Prostate gland (tissue), 2 donors: ENCODE data around the gene ADD1. TPM values are rescaled to one million over a fixed set of nuclear protein-coding genes. Genes with fewer than 3 reads are reported as not detected.

Experiments used
- DNase-seq: peaks from one replicate; pipeline ENCODE4 v3.0.0-alpha.2; 2019; ENCODE audit warnings: low spot score
- H3K27ac ChIP-seq, 2 donors: fragments of 200-600 bp; sonication (generic); 2 replicates each; pipeline ENCODE4 v1.5.1; 2017 to 2019
- H3K27me3 ChIP-seq: fragments of 200-600 bp; sonication (generic); replicated peaks from 2 replicates; pipeline ENCODE4 v1.5.1; 2019; ENCODE audit not compliant: insufficient read depth
- H3K36me3 ChIP-seq, 2 donors: fragments of 200-600 bp; sonication (generic); 1 replicate in 1 of 2; 2 replicates in 1 of 2; pipeline versions ENCODE4 v1.5.1 to v1.8.1; 2017 to 2019
- H3K4me1 ChIP-seq: fragments of 200-600 bp; sonication (generic); replicated peaks from 2 replicates; pipeline ENCODE4 v1.5.1; 2019
- H3K4me3 ChIP-seq, 2 donors: fragments of 200-600 bp; sonication (generic); 2 replicates each; pipeline ENCODE4 v1.5.1; 2017 to 2019
- H3K9me3 ChIP-seq: fragments of 200-600 bp; sonication (generic); 2 replicates; pipeline ENCODE4 v1.5.1; 2017
- POLR2A ChIP-seq: fragments of 450-650 bp; IDR thresholded peaks from one replicate; pipeline ENCODE4 v1.6.1; 2016; ENCODE audit warnings: antibody characterized with exemption, mild to moderate bottlenecking
- POLR2AphosphoS5 ChIP-seq: sonication (generic); formaldehyde crosslinking; IDR thresholded peaks from one replicate; pipeline ENCODE4 v1.6.1; 2017; ENCODE audit warnings: antibody characterized with exemption
- WGBS: methylation state at CpG from one replicate; pipeline ENCODE4 v1.1.5; 2018; 5-methylcytosine and 5-hydroxymethylcytosine counted together
- intact Hi-C: fragments of 100-400 bp; cut with DNase I; formaldehyde crosslinking; loops from one replicate; pipeline ENCODE4 v1.14.2; 2022
- total RNA-seq, 2 donors: library from RNA; depleted of rRNA; stranded (reverse); fragments of >200 nt; gene quantifications; one replicate each; pipeline ENCODE4 v1.1.0, GENCODE V29; 2016
- TF ChIP-seq, protein P1 (sequence below), 4 experiments: fragments of 200-600 bp in 2 of 4; fragments of 450-650 bp in 2 of 4; sonication (generic) in 2 of 4; IDR thresholded peaks; 1 replicate in 3 of 4; 2 replicates in 1 of 4; pipeline ENCODE4 v1.5.1; 2016 to 2019; ENCODE audit warnings: antibody characterized with exemption in 4 of 4, mild to moderate bottlenecking in 2 of 4, moderate library complexity in 2 of 4

Gene ADD1
- total RNA-seq, 2 donors from 2014 or later: 164 to 321 TPM

DNA sequence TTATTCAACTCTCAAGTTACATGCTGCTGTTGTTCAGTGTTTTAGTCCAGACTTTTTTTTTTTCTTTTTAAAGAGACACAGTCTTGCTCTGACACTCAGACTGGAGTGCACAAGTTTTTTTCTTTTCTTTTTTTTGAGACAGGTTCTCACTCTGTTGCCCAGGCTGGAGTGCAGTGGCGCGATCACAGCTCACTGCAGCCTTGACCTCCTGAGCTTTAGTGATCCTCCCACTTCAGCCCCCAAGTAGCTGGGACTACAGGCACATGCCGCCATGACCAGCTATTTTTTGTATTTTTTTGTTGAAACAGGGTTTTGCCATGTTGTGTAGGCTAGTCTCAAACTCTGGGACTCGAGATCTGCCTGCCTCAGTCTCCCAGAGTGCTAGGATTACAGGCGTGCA is 11.9 kb downstream of the ADD1 start:
- no peaks in the 10 kb centered on the region for H3K27me3 ChIP-seq
- no peak for DNase-seq
- TF ChIP-seq POLR2A (no peak), POLR2AphosphoS5 (no peak)
- TF ChIP-seq, protein P1, sequence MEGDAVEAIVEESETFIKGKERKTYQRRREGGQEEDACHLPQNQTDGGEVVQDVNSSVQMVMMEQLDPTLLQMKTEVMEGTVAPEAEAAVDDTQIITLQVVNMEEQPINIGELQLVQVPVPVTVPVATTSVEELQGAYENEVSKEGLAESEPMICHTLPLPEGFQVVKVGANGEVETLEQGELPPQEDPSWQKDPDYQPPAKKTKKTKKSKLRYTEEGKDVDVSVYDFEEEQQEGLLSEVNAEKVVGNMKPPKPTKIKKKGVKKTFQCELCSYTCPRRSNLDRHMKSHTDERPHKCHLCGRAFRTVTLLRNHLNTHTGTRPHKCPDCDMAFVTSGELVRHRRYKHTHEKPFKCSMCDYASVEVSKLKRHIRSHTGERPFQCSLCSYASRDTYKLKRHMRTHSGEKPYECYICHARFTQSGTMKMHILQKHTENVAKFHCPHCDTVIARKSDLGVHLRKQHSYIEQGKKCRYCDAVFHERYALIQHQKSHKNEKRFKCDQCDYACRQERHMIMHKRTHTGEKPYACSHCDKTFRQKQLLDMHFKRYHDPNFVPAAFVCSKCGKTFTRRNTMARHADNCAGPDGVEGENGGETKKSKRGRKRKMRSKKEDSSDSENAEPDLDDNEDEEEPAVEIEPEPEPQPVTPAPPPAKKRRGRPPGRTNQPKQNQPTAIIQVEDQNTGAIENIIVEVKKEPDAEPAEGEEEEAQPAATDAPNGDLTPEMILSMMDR (IDR thresholded peaks at IDR 0.05): no peak

DNA sequence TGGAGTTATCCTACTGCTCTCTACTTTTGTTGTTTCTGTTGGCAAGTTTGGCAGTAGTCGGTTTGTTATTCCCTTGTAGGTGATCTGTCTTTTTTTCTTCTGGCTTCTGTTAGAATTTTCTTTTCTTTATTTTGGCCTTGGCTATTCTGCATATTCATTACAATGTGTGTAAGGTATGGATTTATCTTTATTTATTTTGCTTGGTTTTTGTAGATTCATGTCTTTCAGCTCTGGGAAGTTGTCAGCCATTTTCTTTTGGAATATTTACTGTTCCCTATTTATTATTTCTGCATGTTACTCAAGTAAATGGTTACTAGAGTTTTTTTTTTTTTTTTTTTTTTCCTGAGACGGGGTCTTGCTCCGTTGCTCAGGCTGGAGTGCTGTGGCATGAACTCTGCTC is 12.6 kb downstream of the ADD1 start:
- H3K4me1 ChIP-seq: peaks cover 8% of the 10 kb centered on the region

More for the DNA sequence above, 11.9 kb downstream of the ADD1 start:
- H3K4me1 ChIP-seq: peaks cover 2% of the 10 kb centered on the region
- H3K36me3 ChIP-seq: no peaks in the 10 kb centered on the region
- intact Hi-C loops: no loop called here
- 96% methylated on average over 5 of the region's 5 CpGs for WGBS
- H3K9me3 ChIP-seq: no peaks in the 10 kb centered on the region
- H3K27ac ChIP-seq: no peak overlapping the region
- H3K4me3 ChIP-seq: no peak overlapping the region

DNA sequence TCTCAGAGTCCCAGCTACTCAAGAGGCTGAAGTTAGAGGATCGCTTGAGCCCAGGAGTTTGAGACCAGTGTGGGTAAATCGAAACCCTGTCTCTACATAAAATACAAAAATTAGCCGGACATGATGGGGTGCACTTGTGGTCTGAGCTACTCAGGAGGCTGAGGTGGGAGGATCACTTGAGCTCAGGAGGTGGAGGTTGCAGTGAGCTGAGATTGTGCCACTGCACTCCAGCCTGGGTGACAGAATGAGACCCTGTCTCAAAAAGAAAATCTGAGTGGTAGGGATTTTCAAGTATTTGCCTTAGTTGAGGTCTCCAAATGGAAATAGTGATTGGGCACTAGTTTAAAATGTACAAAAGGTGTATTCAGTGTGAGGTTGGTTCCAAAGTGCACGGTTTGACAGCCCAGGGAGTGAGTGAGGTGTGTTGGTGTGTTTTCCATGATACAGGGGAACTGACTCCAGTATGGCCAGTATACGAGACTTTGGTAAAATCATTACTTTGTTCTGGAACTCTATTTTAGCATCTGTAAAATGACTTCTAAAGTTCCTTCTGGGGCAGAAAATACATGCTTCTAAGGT is 13.8 kb downstream of the ADD1 start:
- intact Hi-C loops: no loop called here
- no peak for DNase-seq
- no peak overlapping the region for H3K27ac ChIP-seq
- TF ChIP-seq, protein P1 (IDR thresholded peaks at IDR 0.05): no peak
- TF ChIP-seq POLR2A (no peak), POLR2AphosphoS5 (no peak)
- H3K9me3 ChIP-seq: no peaks in the 10 kb centered on the region
- H3K4me3 ChIP-seq: no peak overlapping the region
- WGBS: 96% methylated on average over 5 of the region's 5 CpGs
- no peaks in the 10 kb centered on the region for H3K36me3 ChIP-seq
- H3K27me3 ChIP-seq: no peaks in the 10 kb centered on the region
- H3K4me1 ChIP-seq: peaks cover 14% of the 10 kb centered on the region

More for the DNA sequence above, 12.6 kb downstream of the ADD1 start:
- TF ChIP-seq POLR2AphosphoS5: no peak
- TF ChIP-seq POLR2A: no peak
- TF ChIP-seq, protein P1 (IDR thresholded peaks at IDR 0.05): no peak
- no peaks in the 10 kb centered on the region for H3K27me3 ChIP-seq
- DNase-seq: no peak
- H3K9me3 ChIP-seq: no peaks in the 10 kb centered on the region
- no peak overlapping the region for H3K27ac ChIP-seq
- H3K36me3 ChIP-seq: no peaks in the 10 kb centered on the region
- intact Hi-C loops: no loop called here
- H3K4me3 ChIP-seq: no peak overlapping the region
- 93% methylated on average over 3 of the region's 3 CpGs for WGBS

DNA sequence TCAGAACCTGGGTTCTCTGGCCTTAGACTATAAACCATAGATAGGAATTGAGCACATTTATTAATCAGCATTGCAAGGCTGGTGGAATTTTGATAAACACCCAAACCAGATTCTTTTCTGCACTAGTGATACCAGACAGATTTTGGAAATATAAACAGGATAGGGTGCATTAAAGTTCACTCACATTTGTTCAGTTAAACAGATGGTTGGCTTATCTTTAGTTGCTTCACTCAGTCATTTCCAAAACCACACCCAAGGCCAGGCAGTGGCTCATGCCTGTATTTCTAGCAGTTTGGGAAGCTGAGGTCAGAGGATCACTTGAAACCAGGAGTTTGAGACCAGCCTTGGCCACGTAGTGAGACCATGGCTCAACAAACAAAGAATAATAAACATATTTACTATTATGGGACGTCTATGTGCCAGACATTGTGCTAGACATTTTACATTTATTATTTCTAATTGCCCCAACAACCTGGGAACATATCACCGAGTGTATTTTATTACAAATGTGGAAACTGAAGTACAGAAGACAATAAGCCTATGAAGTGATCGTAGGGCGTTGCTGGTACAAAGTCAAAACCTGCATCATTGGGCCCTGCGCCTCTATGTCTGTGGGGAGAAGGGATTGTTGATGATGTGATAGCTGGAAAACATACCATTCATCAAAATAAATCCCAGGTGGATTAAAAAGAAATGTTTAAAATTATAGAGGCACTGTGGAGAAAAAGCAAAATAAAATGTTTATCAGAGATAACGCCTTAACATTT is 15.0 kb downstream of the ADD1 start:
- Histone ChIP-seq H3K4me3 (no peak overlapping the region), H3K9me3 (no peaks in the 10 kb centered on the region), H3K4me1 (peaks cover 14% of the 10 kb centered on the region), H3K36me3 (no peaks in the 10 kb centered on the region), H3K27me3 (no peaks in the 10 kb centered on the region), H3K27ac (no peak overlapping the region)
- 59% methylated on average over 7 of the region's 7 CpGs for WGBS
- intact Hi-C loops: no loop called here
- no peak for TF ChIP-seq POLR2AphosphoS5
- TF ChIP-seq, protein P1 (IDR thresholded peaks at IDR 0.05): no peak
- no peak for TF ChIP-seq POLR2A
- DNase-seq: no peak

DNA sequence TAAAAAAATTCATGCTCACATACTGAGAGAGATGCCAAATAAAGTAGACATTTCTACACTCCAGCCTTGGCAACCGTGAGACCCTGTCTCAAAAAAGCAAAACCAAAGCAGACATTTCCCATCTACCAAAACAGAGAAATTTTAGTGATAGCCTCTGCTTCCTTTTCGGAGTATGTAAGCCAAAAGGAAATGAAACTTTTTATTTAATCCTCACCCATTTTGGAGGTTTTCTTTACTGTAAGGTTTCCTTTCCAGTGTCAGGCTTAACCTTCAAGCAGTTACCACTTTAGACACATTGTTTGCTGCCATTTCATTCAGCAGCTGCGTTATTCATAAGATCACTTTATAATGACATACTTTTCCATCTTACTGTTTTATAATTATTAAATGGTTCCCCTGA is 15.9 kb downstream of the ADD1 start:
- Histone ChIP-seq H3K4me1 (peaks cover 14% of the 10 kb centered on the region), H3K36me3 (no peaks in the 10 kb centered on the region), H3K27ac (no peak overlapping the region), H3K4me3 (no peak overlapping the region), H3K9me3 (no peaks in the 10 kb centered on the region), H3K27me3 (no peaks in the 10 kb centered on the region)
- no peak for TF ChIP-seq POLR2AphosphoS5
- TF ChIP-seq POLR2A: no peak
- TF ChIP-seq, protein P1 (IDR thresholded peaks at IDR 0.05): no peak
- intact Hi-C loops: no loop called here
- no peak for DNase-seq
- WGBS: 64% methylated on average over 3 of the region's 3 CpGs
